ENCODE data around the gene ZNF362. TPM values are rescaled to one million over a fixed set of nuclear protein-coding genes. Genes with fewer than 3 reads are reported as not detected.

ZNF362 gene
- 69.8 TPM for total RNA-seq (ENCODE audit: unreplicated experiment)
- long read RNA-seq, partial matches to known transcripts, result 10 of 14 reads
- long read RNA-seq, other reads (novel, unspliced or antisense), result 3 of 14 reads

DNA sequence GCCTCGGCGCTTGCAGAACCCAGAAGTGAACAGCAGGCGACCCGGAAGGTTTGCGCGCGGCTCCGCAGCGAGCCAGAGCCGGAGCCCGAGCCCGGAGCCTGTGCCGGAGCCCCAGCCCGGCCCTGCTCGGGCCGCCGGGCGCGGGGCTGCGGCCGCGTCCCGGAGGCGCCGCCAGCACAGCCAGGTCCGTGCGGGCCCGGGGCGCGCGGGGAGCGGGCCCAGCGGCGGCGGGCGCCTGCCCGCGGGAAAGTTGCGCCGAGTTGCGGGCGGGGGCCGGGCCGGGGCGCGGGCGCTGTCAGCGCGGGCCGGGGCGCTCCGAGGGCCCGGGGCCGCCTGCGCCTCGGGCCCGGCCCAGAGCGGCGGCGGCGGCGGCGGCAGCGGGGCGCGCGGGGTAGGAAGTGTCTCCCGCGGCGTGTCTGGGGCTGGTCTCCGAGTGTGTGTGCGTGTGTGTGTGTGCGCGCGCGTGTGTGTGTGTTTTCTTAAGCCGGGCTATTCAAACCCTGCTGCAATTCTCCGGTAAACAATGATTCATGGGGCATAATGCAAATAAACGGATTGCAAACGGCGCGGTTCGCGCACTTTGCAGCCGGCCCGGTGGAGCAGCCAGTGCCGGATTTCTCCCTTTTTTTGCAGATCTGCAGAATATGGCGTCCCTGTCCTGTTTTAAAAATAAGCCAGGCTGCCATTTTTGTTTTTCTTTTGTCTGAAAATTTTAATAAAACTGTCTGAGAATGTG lies at the start of gene ZNF362:
TSS of gene ZNF362 (plus strand) at position 22 of the 736 bp plus-strand sequence. CDS start 14,083 bp downstream, outside the sequence.
- peak; percentile 79 for DNase-seq
- Mint-ChIP-seq H3K9me3 (ENCODE audit: unreplicated experiment) (peaks cover 6% of the 10 kb centered on the region), H3K27me3 (ENCODE audit: unreplicated experiment) (peaks cover 8% of the 10 kb centered on the region), H3K27ac (ENCODE audit: unreplicated experiment) (peak within 1 kb of the TSS; percentile 100), H3K36me3 (ENCODE audit: unreplicated experiment) (no peaks in the 10 kb centered on the region), H3K4me1 (ENCODE audit: low read depth, unreplicated experiment) (peaks cover 28% of the 10 kb centered on the region), H3K4me3 (ENCODE audit: unreplicated experiment) (peak within 1 kb of the TSS; percentile 95)
- TF ChIP-seq, protein P1, sequence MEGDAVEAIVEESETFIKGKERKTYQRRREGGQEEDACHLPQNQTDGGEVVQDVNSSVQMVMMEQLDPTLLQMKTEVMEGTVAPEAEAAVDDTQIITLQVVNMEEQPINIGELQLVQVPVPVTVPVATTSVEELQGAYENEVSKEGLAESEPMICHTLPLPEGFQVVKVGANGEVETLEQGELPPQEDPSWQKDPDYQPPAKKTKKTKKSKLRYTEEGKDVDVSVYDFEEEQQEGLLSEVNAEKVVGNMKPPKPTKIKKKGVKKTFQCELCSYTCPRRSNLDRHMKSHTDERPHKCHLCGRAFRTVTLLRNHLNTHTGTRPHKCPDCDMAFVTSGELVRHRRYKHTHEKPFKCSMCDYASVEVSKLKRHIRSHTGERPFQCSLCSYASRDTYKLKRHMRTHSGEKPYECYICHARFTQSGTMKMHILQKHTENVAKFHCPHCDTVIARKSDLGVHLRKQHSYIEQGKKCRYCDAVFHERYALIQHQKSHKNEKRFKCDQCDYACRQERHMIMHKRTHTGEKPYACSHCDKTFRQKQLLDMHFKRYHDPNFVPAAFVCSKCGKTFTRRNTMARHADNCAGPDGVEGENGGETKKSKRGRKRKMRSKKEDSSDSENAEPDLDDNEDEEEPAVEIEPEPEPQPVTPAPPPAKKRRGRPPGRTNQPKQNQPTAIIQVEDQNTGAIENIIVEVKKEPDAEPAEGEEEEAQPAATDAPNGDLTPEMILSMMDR (IDR thresholded peaks at IDR 0.05; ENCODE audit: partially characterized antibody, unreplicated experiment), result no peak

- H3K27ac Mint-ChIP-seq (ENCODE audit: unreplicated experiment), result no peak overlapping the region
- no peaks in the 10 kb centered on the region for H3K4me1 Mint-ChIP-seq (ENCODE audit: low read depth, unreplicated experiment)
- TF ChIP-seq, protein P1 (IDR thresholded peaks at IDR 0.05; ENCODE audit: partially characterized antibody, unreplicated experiment), result no peak
- H3K27me3 Mint-ChIP-seq (ENCODE audit: unreplicated experiment), result no peaks in the 10 kb centered on the region
- no peak overlapping the region for H3K4me3 Mint-ChIP-seq (ENCODE audit: unreplicated experiment)
- no peaks in the 10 kb centered on the region for H3K36me3 Mint-ChIP-seq (ENCODE audit: unreplicated experiment)
- no peak for DNase-seq
- peaks cover 2% of the 10 kb centered on the region for H3K9me3 Mint-ChIP-seq (ENCODE audit: unreplicated experiment)
These were observed 44.3 kb upstream of the ZNF362 start for GRCh38 chr1:33211972-33212371.

DNA sequence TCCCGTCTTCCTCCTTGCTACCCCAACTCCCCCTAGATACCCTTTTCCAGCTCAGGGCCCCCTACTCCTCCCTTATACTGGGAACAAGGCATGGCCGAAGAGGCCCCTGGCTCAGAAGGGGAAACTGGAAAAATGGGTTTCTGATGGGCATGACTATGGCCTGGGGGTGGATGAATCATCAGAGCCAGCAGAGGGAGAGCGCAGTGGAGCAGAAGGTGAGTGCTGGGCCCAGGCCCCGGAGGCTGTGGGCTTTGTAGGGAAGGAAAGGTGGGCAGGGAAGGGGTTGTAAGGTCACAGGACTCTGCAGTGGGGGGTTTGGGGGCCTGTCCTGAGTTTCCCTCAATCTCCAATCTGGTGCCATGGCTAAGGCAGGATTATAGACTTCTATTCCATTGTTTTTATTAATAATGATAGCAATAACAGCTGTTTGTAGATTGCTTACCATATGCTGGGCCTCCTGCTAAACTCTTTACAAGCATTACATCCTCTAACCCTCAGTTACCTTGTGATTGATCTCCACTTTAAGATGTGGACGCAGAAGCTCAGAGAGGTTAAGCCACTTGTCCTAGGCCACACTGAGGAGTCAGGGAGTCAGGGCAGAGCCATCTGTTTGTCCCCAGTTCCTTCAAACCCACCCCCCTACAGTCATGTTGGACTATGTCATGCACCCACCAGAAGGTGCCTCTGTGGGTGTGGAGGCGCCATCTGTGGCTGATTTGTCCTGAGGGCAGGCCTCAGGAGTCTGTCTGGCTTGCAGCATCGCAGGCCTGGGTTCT lies 36.2 kb upstream of the ZNF362 start:
- Mint-ChIP-seq H3K4me1 (ENCODE audit: low read depth, unreplicated experiment) (peaks cover 5% of the 10 kb centered on the region), H3K27me3 (ENCODE audit: unreplicated experiment) (peaks cover 2% of the 10 kb centered on the region), H3K9me3 (ENCODE audit: unreplicated experiment) (peaks cover 10% of the 10 kb centered on the region), H3K27ac (ENCODE audit: unreplicated experiment) (no peak overlapping the region), H3K4me3 (ENCODE audit: unreplicated experiment) (no peak overlapping the region), H3K36me3 (ENCODE audit: unreplicated experiment) (peaks cover 25% of the 10 kb centered on the region)
- no peak for DNase-seq
- TF ChIP-seq, protein P1 (IDR thresholded peaks at IDR 0.05; ENCODE audit: partially characterized antibody, unreplicated experiment), result no peak

DNA sequence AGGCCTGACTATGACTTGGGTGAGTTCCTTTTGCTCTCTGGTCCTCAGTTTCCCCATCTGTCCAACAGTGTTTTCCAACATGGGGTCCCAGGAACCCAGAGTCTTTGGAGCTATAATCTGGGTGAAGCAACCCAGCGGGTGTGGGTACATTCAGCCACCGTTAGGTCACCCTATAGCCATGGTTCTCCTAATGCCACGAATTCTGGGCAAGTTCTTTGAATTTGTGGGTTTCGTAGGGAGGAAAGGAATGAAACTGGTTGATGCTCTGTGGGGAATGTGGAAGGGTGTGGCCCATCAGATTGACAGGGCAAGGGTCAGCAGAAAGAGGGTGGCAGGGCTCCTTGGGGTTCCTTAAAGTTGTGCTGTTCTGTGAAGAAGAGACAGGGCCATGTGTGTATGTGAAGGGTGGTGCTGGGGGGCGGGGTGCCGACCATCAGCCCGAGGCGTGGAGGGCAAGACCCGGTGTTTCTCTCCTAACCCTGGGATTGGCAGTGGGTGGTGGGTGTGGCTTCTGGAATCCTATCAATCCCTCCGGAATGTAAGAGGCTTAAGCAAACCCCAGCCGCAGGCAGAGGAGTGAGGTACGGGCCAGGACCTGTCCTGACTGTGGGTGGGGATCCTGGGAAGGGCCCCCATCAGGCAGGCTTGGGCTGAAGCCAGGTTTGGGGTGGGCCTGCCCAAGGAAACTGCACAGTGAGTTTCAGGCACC lies 35.5 kb upstream of the ZNF362 start:
- Mint-ChIP-seq H3K4me1 (ENCODE audit: low read depth, unreplicated experiment) (peaks cover 5% of the 10 kb centered on the region), H3K27me3 (ENCODE audit: unreplicated experiment) (peaks cover 2% of the 10 kb centered on the region), H3K27ac (ENCODE audit: unreplicated experiment) (no peak overlapping the region), H3K9me3 (ENCODE audit: unreplicated experiment) (peaks cover 10% of the 10 kb centered on the region), H3K4me3 (ENCODE audit: unreplicated experiment) (no peak overlapping the region), H3K36me3 (ENCODE audit: unreplicated experiment) (peaks cover 30% of the 10 kb centered on the region)
- TF ChIP-seq, protein P1 (IDR thresholded peaks at IDR 0.05; ENCODE audit: partially characterized antibody, unreplicated experiment), result no peak
- no peak for DNase-seq

All from glutamatergic neuron (in vitro differentiated cells).